22Rv1 (cell line): Measurements from ENCODE around the gene SETMAR.
"Not testable (repeated sequence)": the region's sequence is repeated elsewhere in the genome, so short reads cannot be mapped to it uniquely, and the experiment has no call there.

ENCODE experiments used
- H3K27ac ChIP-seq: fragments of 450-650 bp; 2 replicates; pipeline ENCODE4 v1.5.1; 2017
- ZFX ChIP-seq: fragments of 450-650 bp; IDR thresholded peaks from 2 replicates; pipeline ENCODE4 v1.6.1; 2017; ENCODE audit warnings: antibody characterized with exemption, borderline replicate concordance
- TF ChIP-seq, protein P1 (sequence below): fragments of 450-650 bp; IDR thresholded peaks from 2 replicates; pipeline ENCODE4 v1.5.1; 2017; ENCODE audit warnings: mild to moderate bottlenecking

Gene SETMAR

DNA sequence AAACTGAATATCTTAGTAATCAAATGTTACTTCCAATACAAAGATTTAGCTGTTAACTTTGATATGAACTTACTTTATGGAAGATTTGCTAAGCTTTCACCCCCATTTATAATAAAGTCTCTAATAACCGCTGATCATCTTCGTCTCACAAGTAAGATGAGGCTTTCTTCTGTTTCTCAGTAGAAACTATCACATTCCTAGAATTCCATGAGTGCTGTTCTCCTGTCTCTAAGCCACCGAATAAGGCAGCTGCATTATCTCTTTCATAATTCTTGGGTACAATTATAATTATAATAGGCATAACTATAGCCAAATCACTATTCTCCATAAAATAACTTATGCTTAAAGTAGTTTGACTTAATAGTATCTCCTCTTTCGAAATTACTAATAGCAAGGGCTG, 18.3 kb upstream of the SETMAR start:
- TF ChIP-seq, protein P1, sequence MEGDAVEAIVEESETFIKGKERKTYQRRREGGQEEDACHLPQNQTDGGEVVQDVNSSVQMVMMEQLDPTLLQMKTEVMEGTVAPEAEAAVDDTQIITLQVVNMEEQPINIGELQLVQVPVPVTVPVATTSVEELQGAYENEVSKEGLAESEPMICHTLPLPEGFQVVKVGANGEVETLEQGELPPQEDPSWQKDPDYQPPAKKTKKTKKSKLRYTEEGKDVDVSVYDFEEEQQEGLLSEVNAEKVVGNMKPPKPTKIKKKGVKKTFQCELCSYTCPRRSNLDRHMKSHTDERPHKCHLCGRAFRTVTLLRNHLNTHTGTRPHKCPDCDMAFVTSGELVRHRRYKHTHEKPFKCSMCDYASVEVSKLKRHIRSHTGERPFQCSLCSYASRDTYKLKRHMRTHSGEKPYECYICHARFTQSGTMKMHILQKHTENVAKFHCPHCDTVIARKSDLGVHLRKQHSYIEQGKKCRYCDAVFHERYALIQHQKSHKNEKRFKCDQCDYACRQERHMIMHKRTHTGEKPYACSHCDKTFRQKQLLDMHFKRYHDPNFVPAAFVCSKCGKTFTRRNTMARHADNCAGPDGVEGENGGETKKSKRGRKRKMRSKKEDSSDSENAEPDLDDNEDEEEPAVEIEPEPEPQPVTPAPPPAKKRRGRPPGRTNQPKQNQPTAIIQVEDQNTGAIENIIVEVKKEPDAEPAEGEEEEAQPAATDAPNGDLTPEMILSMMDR = no peak
- TF ChIP-seq ZFX = no peak
- H3K27ac ChIP-seq = no peak overlapping the region

- TF ChIP-seq, protein P1 = no peak
- no peak for TF ChIP-seq ZFX
- no peak overlapping the region for H3K27ac ChIP-seq
Observed at GRCh38 chr3:4289044-4289443, 14.1 kb upstream of the SETMAR start.

- TF ChIP-seq, protein P1 = peak; percentile 91
- TF ChIP-seq ZFX = no peak
- H3K27ac ChIP-seq = no peak overlapping the region
Observed at GRCh38 chr3:4290272-4290893, 12.8 kb upstream of the SETMAR start.

GRCh38 chr3:4292301-4292700, 10.9 kb upstream of the SETMAR start:
- TF ChIP-seq, protein P1 = no peak
- no peak for TF ChIP-seq ZFX
- no peak overlapping the region for H3K27ac ChIP-seq

GRCh38 chr3:4294616-4295327, 8.4 kb upstream of the SETMAR start:
- no peak overlapping the region for H3K27ac ChIP-seq
- TF ChIP-seq, protein P1 = no peak
- no peak for TF ChIP-seq ZFX

GRCh38 chr3:4296454-4296853, 6.7 kb upstream of the SETMAR start:
- not testable (repeated sequence) for H3K27ac ChIP-seq

GRCh38 chr3:4297486-4297885, 5.7 kb upstream of the SETMAR start:
- no peak for TF ChIP-seq ZFX
- TF ChIP-seq, protein P1 = no peak
- H3K27ac ChIP-seq = no peak overlapping the region
